Measurements from ENCODE around the gene PTPRH.

DNA sequence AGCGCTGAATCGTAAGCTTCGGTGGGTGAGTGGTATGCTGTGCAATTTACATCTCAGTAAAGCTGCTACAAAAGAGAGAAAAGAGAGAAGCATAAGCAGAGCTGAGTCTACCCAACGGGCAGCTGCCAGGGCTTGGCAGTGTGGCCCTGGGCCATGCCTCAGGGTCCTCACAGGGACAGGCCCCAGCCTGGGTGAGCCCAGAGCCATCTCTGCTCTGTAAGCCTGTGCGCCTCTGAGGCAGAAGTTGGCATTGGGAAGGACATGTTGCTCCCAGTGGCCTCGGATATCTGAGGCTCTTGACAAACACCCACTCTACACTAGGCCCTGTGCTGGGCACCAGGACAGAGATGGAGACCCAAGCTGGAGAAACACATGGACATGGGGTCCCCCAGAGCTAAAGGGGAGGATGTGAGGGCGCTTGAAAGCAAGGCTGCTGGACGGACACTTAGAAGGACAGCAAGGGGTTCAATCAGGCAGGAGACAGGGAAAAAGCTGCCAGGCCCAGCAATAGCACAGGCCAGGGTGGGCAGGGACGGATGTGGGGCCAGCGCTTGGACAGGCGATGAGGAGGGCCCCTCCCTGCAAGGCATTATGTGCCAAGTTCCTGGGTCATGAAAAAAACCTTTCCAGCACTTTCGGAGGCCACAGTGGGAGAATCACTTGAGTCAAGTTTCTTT, 34.8 kb upstream of the PTPRH start:
- TF ChIP-seq CTCF (IDR thresholded peaks at IDR 0.05) (no peak), POLR2A (IDR thresholded peaks at IDR 0.05) (no peak)

All from gastroesophageal sphincter (tissue), 3 donors.